HS-27A (cell line): ENCODE measurements around the gene SLC6A16.
"Not testable (repeated sequence)": the region's sequence is repeated elsewhere in the genome, so short reads cannot be mapped to it uniquely, and the experiment has no call there.

Source experiments
- DNase-seq: peaks from one replicate; pipeline ENCODE4 v3.0.0-alpha.2; 2012; ENCODE audit warnings: low read depth, missing footprints

SLC6A16 gene

DNA sequence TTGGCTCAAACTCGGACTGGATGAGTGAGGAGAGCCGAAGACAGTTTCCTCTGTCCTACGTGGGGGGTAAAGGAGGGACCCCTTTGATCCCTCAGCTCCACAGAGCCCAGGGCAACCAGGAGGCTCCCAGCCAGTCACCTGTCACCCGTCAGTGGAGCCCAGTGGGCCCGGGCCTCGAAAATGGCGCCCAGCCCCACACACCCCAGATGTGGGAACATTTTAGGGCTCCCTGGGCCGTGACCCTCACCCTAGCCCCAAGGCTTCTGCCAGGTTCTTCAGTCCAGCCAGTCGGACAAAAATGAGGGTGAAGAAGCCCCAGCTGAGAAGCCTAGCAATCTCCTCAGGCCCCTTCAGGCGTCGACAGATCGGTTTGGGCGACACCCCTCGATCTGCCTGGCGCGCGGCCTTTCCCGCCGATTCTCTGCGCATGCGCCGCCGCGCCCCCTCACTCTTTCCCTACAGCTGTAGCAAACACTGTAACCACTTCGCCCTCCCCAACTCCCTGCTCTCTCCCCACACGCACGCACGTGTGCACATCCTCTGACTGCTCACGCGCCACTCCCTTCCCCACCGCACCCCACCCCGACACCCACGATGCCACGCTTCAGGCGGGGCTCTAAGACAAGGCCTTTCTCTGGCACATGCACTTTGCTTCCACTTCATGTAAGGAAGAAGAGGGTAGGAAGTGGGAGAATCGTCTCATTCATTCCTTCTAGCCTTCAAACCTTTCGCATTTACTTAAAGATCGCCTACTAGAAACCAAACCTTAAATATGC is at the start of gene SLC6A16:
SLC6A16 (minus strand) TSS at position 391 of the 776 bp plus-strand sequence. CDS start 13,844 bp downstream, outside the sequence.
- no peak for DNase-seq

DNA sequence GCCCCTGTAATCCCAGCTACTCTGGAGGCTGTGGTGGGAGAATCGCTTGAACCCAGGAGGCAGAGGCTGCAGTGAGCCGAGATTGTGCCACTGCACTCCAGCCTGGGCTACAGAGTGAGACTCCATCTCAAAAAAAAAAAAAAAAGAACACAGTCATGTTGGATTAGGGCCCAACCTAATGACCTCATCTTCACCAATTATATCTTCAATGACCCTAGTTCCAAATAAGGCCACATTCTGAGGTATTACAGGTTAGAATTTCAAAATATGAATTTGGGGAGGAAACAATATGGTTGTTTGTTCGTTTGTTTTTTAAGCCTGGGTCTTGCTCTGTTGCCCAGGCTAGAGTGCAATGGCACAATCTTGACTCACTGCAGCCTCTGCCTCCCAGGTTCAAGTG is 48.2 kb upstream of the SLC6A16 start:
- DNase-seq = not testable (repeated sequence)

- no peak for DNase-seq
Observed at GRCh38 chr19:49371184-49371583, 46.2 kb upstream of the SLC6A16 start.

GRCh38 chr19:49368711-49369358 is 43.8 kb upstream of the SLC6A16 start:
- no peak for DNase-seq

DNA sequence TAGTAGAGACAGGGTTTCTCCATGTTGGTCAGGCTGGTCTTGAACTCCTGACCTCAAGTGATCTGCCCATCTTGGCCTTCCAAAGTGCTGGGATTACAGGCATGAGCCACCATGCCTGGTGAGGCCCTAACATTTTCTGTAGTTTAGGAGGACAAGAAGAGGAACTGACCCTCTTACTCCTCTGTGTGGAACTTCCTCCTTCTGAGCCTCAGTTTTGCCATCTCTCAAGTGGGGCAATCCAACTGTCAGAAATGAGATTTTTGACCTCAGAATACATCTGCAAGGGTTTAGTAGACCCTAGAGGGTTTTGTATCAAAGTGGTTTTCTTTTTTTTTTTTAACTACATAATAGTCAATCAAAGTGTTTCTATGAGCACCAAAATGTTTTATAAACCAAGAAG is 41.1 kb upstream of the SLC6A16 start:
- DNase-seq = no peak

- DNase-seq = no peak
Observed at GRCh38 chr19:49364083-49364737, 39.2 kb upstream of the SLC6A16 start.

GRCh38 chr19:49363268-49364082 is 38.5 kb upstream of the SLC6A16 start, which contains the start of gene DKKL1:
Gene DKKL1, plus strand, starts transcription at chr19:49363877. Its CDS starts 122 bp downstream, at chr19:49363999.
- DNase-seq = peak; percentile 100

DNA sequence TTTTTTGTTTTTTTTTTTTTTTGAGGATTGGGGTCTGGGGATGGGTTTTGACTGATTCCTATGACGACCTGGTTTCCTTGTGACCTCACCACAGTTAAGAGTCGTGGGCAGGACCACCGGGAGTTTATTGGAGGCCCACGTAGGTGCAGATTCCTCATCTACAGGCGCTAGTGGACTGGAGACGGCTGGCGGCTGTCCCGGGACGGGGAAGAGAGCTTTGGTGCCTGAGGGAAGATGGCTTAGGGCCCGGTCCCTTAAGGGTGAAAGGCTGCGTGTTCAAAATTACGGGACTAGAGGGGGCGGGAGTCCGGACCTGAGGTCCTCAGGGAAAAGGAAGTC is 37.9 kb upstream of the SLC6A16 start:
- DNase-seq = no peak

DNA sequence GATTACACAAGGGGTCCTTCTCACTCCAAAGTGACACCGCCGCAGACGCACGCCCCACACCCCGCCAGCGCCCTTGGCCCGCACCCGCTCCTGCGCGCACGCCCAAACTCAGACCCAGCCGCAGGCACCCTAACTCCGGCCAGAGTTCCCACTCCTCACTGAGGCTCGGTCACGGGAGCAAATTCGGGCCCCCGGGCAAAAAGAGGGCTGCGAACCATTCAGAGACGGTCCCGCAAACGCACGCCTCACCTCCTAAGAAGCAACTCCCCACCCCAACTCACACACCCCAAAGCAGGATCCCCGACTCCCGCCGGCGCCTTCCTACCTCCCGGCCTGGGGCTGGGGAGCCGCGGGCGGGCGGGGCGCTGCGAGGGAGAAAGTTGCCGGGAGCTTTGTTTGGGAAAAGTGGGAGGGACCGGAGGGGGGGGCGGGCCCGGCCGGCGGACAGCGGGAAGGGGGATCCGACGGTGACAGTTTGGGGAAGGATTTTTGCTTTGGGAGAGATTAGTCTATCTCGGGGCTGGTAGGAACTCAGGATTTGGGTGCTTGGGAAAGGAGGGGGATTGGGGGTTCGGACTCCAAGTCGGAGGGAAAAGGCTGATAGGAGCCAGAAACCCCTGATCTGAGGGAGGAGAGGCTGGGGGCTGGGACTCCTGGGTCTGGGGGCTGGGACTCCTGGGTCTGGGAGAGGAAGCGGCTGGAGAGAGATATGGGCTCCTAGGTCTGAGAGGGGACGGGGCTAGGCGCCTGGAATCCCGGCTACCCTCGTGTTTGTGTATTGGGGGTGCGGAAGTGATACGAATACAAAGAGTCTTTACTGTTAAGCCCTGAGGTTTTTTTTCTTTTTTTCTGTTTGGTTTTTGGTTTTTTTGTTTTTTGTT is 37.3 kb upstream of the SLC6A16 start, which contains the start of gene TEAD2:
TEAD2 (minus strand) TSS at position 369 of the 881 bp plus-strand sequence. CDS start 2,341 bp downstream, outside the sequence.
- DNase-seq = peak; percentile 30

DNA sequence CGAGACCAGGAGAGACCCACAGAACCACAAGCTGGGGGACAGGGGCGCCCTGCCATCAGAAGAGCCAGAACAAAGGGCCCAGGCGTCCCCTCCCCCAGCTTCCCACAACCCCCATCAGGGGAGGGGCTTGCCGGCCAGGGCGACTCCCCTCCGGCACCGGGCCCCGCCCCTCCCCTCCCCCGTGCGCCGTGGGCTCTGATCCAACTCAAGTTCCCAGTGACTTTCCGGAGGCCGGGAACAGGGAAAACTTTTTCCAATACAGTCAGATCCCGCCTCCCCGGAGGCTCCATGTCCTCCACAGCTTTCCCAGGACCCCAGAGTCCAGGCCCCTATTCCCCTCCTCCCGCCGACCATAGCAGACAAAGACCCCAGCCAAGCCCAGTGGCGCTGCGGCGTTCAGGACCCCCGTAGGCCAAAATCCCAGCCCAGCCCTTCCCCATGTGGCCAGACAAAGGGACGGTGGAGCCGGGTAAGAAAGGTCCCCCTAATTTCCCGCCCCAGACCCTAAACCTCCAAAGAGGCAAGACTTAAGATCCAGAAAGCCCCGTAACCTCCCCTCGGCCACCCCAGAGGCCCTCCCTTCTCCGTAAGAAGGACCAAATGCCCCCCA is 36.6 kb upstream of the SLC6A16 start:
- peak; percentile 63 for DNase-seq

- no peak for DNase-seq
Observed at GRCh38 chr19:49359851-49360820, 35.1 kb upstream of the SLC6A16 start.

DNA sequence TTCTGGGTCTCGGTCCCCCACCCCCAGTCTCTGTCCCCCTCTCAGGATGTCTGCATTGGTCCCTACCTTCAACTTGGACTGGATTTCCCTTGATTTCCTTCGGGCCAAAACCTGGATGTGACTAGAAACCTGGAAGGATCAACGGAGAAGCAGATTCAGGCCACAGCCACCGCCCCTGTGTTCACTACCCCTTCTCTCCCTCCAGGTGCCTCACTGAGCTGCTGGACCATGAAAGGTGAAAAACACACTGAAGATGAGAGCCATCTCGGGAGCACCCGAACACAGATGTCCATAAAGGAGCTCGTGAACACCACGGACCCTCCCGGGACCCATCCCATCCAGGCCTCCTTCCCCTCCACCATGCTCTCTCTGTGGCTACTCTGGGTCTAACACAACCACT is 32.2 kb upstream of the SLC6A16 start:
- DNase-seq = no peak

- no peak for DNase-seq
Observed at GRCh38 chr19:49356382-49356781, 31.4 kb upstream of the SLC6A16 start.

- no peak for DNase-seq
Observed at GRCh38 chr19:49355909-49356353, 30.9 kb upstream of the SLC6A16 start.

GRCh38 chr19:49349567-49349966 is 24.6 kb upstream of the SLC6A16 start:
- no peak for DNase-seq

DNA sequence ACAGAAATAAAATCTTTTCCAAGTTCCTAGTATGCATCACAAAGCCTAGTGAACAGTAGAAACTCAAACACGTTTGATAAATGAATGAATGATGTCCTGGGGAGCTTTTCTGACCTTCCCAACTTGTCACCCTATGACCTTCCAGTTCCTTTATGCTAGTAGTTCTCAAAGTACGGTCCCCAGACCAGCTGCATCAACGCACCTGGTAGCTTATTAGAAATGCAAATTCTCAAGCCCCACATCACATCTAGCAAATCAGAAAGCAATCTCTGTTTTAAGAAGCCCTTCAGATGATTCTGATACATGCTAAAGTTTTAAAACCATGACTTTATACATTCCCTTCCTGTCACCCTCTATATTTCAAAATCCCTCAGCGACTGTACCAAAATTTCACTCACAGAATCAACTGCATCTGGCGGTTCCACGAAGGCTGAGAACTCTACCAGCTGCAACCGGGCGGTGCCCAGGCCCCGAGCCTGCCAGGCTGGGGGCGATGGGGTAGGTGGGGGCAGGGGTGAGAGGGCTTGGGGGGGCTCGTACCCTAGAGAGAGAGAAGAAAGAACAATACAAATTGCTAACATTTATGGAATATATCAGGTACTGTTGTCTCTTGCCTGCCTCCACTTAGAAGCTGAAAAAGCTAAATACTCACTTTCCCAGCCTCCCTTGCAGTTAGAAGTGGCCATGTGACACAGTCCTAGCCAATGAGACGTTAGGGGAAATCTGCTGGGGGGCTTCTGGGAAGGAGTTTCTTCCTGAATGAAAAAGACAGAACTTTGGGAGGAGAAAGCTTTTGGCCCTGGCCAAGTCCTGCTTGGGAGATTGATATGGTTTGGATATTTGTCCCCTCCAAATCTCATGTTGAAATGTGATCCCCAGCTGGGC is 23.6 kb upstream of the SLC6A16 start:
- DNase-seq = no peak

GRCh38 chr19:49347835-49348234 is 22.8 kb upstream of the SLC6A16 start:
- DNase-seq = no peak

DNA sequence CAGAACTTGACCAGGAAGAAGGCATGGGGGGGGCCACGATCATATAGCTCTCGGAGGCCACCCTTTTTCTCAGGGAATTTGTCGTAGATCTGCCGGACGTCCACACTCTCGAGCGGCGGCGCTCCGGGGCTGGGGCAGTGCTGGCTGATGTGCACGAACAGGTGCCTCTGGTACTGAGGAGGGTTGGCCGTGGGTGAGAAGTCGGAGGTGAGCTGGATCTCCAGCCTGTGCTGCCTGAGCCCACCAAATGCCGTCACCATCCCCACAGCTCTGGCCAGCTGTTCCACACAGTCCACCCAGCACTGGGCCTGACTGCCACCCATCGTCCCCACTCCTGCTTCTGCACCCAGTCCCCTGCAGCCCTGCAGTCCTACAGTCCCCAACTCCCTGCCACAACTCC is 22.2 kb upstream of the SLC6A16 start:
- no peak for DNase-seq
